Measurements from ENCODE around the gene SYNJ2.

SYNJ2 gene

GRCh38 chr6:157984128-157984527 lies 2.5 kb downstream of the SYNJ2 start:
- Histone ChIP-seq H3K79me2 (ENCODE audit: low read length) (peaks cover 68% of the 10 kb centered on the region), H3K27me3 (replicated peaks; ENCODE audit: insufficient read depth, low read length) (no peaks in the 10 kb centered on the region), H3K9me2 (replicated peaks; ENCODE audit: insufficient read depth, low read length) (no peaks in the 10 kb centered on the region), H3K9ac (ENCODE audit: low read length) (no peak overlapping the region), H3K9me3 (replicated peaks; ENCODE audit: insufficient read depth, low read length) (no peaks in the 10 kb centered on the region), H3K36me3 (replicated peaks; ENCODE audit: insufficient read depth, low read length) (no peaks in the 10 kb centered on the region), H3K4me1 (ENCODE audit: low read length) (no peaks in the 10 kb centered on the region), H3K27ac (ENCODE audit: low read length) (no peak overlapping the region), H4K20me1 (ENCODE audit: insufficient read depth, low read length) (no peaks in the 10 kb centered on the region), H3K4me2 (ENCODE audit: low read depth, low read length) (no peak overlapping the region), H3F3A (ENCODE audit: insufficient read depth, low read length) (peaks cover 4% of the 10 kb centered on the region; the same call in 1 of the 2 replicates), H3K4me3 (ENCODE audit: low read length) (no peak overlapping the region), H2AFZ (ENCODE audit: low read length) (no peak overlapping the region)
- DNase-seq: no peak
- TF ChIP-seq, protein P1, sequence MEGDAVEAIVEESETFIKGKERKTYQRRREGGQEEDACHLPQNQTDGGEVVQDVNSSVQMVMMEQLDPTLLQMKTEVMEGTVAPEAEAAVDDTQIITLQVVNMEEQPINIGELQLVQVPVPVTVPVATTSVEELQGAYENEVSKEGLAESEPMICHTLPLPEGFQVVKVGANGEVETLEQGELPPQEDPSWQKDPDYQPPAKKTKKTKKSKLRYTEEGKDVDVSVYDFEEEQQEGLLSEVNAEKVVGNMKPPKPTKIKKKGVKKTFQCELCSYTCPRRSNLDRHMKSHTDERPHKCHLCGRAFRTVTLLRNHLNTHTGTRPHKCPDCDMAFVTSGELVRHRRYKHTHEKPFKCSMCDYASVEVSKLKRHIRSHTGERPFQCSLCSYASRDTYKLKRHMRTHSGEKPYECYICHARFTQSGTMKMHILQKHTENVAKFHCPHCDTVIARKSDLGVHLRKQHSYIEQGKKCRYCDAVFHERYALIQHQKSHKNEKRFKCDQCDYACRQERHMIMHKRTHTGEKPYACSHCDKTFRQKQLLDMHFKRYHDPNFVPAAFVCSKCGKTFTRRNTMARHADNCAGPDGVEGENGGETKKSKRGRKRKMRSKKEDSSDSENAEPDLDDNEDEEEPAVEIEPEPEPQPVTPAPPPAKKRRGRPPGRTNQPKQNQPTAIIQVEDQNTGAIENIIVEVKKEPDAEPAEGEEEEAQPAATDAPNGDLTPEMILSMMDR (IDR thresholded peaks at IDR 0.05; ENCODE audit: low read length): no peak
- no peak for TF ChIP-seq EZH2phosphoT487 (IDR thresholded peaks at IDR 0.05; ENCODE audit: low read length)

DNA sequence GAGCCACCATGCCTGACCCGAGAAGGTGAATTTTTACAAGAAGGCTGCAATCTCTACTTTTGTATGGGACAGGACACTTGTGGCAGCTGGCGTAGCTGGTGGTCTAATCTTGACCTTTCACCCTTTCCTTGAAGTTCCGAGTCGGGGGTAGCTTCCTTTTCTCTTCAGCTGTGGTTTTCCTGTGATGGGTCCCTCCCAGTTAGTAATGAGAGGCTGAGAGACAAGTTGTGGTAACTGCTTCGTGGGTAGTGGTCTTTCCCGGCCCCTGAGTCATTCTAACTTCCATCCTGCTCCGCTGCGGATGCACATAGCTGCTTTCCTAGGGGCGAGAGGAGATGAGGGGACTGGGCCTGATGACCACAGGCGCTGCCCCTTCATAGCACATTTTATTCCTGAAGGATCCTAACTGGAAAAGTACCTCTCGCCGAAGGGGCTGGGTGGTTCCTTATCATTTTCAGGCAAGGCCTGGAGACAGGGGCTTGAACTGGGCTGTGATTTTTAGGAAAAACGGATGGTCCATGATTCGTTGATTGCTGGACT lies 3.1 kb downstream of the SYNJ2 start:
- Histone ChIP-seq H3K4me1 (ENCODE audit: low read length) (no peaks in the 10 kb centered on the region), H3K36me3 (replicated peaks; ENCODE audit: insufficient read depth, low read length) (no peaks in the 10 kb centered on the region), H4K20me1 (ENCODE audit: insufficient read depth, low read length) (no peaks in the 10 kb centered on the region), H3K9ac (ENCODE audit: low read length) (no peak overlapping the region), H3K4me3 (ENCODE audit: low read length) (no peak overlapping the region), H3K9me2 (replicated peaks; ENCODE audit: insufficient read depth, low read length) (no peaks in the 10 kb centered on the region), H2AFZ (ENCODE audit: low read length) (no peak overlapping the region), H3K27ac (ENCODE audit: low read length) (no peak overlapping the region), H3F3A (ENCODE audit: insufficient read depth, low read length) (peaks cover 4% of the 10 kb centered on the region; the same call in 1 of the 2 replicates), H3K9me3 (replicated peaks; ENCODE audit: insufficient read depth, low read length) (no peaks in the 10 kb centered on the region), H3K4me2 (ENCODE audit: low read depth, low read length) (no peak overlapping the region), H3K27me3 (replicated peaks; ENCODE audit: insufficient read depth, low read length) (no peaks in the 10 kb centered on the region), H3K79me2 (ENCODE audit: low read length) (peaks cover 72% of the 10 kb centered on the region)
- no peak for TF ChIP-seq EZH2 (optimal IDR thresholded peaks at IDR 0.05; ENCODE audit: low read depth, low read length)
- no peak for DNase-seq

DNA sequence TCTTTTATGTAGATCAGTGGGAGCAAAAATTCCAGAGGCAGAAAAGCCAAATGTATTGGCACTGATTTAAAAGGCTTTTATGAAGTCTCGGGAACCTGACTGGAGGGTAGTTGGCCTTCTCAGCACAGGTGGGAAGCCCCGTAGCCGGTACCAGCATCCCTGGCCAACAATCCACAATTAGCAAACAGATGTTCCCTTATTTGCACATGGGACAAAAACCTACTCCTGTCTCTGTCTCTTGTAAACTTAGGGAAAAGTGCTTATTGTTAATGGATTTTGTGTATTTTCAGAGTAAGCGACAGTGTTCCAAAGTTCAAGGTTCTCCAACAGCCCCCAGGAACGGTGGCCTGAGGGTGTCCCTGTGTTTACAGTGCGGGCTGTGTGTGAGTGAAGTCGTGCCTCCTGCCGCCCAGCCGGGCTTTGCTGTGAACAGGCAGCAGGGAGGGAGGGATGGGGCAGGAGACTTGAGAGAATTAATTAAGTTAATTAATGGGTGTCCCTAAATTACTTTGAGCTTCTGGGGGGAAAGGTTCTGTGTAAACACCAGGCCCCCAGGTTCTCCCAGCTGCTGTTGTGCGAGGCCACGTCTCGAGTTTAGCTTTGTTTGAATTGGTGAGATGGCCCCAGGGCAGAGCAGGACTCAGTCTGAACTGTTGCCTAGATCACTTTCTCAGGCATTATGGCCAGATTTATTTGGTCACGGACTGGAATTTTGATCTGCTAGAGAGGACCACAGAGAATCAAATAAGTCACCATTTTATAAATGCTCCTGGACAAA lies 3.9 kb downstream of the SYNJ2 start:
- no peaks in the 10 kb centered on the region for H4K20me1 ChIP-seq (ENCODE audit: insufficient read depth, low read length)
- no peaks in the 10 kb centered on the region for H3K27me3 ChIP-seq (replicated peaks; ENCODE audit: insufficient read depth, low read length)
- H3K27ac ChIP-seq (ENCODE audit: low read length): no peak overlapping the region
- H3K79me2 ChIP-seq (ENCODE audit: low read length): peaks cover 80% of the 10 kb centered on the region
- no peak overlapping the region for H2AFZ ChIP-seq (ENCODE audit: low read length)
- no peaks in the 10 kb centered on the region for H3K4me1 ChIP-seq (ENCODE audit: low read length)
- no peak for DNase-seq
- H3F3A ChIP-seq (ENCODE audit: insufficient read depth, low read length): peaks cover 4% of the 10 kb centered on the region; the same call in 1 of the 2 replicates
- no peaks in the 10 kb centered on the region for H3K9me2 ChIP-seq (replicated peaks; ENCODE audit: insufficient read depth, low read length)
- no peak overlapping the region for H3K4me2 ChIP-seq (ENCODE audit: low read depth, low read length)
- TF ChIP-seq, protein P1 (IDR thresholded peaks at IDR 0.05; ENCODE audit: low read length): no peak
- TF ChIP-seq EZH2 (optimal IDR thresholded peaks at IDR 0.05; ENCODE audit: low read depth, low read length): no peak
- no peak overlapping the region for H3K4me3 ChIP-seq (ENCODE audit: low read length)
- H3K9ac ChIP-seq (ENCODE audit: low read length): no peak overlapping the region
- H3K36me3 ChIP-seq (replicated peaks; ENCODE audit: insufficient read depth, low read length): no peaks in the 10 kb centered on the region
- H3K9me3 ChIP-seq (replicated peaks; ENCODE audit: insufficient read depth, low read length): no peaks in the 10 kb centered on the region

All from MM.1S (cell line).